Measurements from ENCODE around the gene MAMDC2. TPM values are rescaled to one million over a fixed set of nuclear protein-coding genes. Genes with fewer than 3 reads are reported as not detected.

MAMDC2 gene
- total RNA-seq, 1 donor from 2014 or later = 28.7 TPM

DNA sequence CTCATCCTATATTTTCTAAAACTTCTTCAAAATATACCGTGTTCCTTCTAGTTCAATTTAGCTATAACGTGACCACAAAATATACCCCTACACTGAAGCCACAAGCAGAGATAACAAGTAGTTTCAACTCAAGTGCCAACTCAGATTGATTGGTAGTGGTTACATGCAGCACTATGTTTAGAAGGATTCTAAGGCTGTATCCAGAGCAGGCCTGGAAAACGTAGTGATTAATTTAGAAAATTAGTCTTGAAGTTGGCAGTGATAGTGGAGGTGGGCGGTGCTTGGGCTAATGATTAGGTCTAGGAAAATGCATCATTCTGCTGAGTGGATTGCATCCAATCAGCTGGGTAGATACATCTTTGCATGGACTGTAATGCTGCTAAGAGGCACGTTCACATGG lies 61.5 kb downstream of the MAMDC2 start:
- no peak for DNase-seq (ENCODE audit: low spot score)
- Histone ChIP-seq H3K4me3 (no peak overlapping the region), H3K27ac (no peak overlapping the region), H3K9me3 (ENCODE audit: low read depth) (no peaks in the 10 kb centered on the region), H3F3A (ENCODE audit: low read depth) (peaks cover under 1% of the 10 kb centered on the region), H3K79me2 (ENCODE audit: low read depth) (no peaks in the 10 kb centered on the region), H3K4me2 (no peak overlapping the region), H4K20me1 (ENCODE audit: low read depth) (no peaks in the 10 kb centered on the region), H3K9ac (no peak overlapping the region), H3K27me3 (no peaks in the 10 kb centered on the region), H3K4me1 (peaks cover 4% of the 10 kb centered on the region), H2AFZ (replicated peaks) (no peak overlapping the region), H3K36me3 (no peaks in the 10 kb centered on the region)
- Mint-ChIP-seq H3K9me3 (no peaks in the 10 kb centered on the region), H3K4me1 (peaks cover under 1% of the 10 kb centered on the region), H3K4me3 (no peak overlapping the region), H3K27ac (no peak overlapping the region), H3K36me3 (no peaks in the 10 kb centered on the region), H3K27me3 (ENCODE audit: insufficient read depth, low read depth) (peaks cover 2% of the 10 kb centered on the region)
- TF ChIP-seq EZH2phosphoT487 (IDR thresholded peaks at IDR 0.05) = no peak

- no peaks in the 10 kb centered on the region for H3K79me2 ChIP-seq (ENCODE audit: low read depth)
- no peaks in the 10 kb centered on the region for H3K9me3 ChIP-seq (ENCODE audit: low read depth)
- Mint-ChIP-seq H3K27me3 (ENCODE audit: insufficient read depth, low read depth) (peaks cover 3% of the 10 kb centered on the region), H3K36me3 (no peaks in the 10 kb centered on the region), H3K9me3 (no peaks in the 10 kb centered on the region), H3K4me3 (no peak overlapping the region), H3K4me1 (peaks cover 7% of the 10 kb centered on the region), H3K27ac (no peak overlapping the region)
- no peak overlapping the region for H2AFZ ChIP-seq (replicated peaks)
- no peak overlapping the region for H3K9ac ChIP-seq
- H3K36me3 ChIP-seq = no peaks in the 10 kb centered on the region
- no peak overlapping the region for H3K4me2 ChIP-seq
- H3F3A ChIP-seq (ENCODE audit: low read depth) = peaks cover 8% of the 10 kb centered on the region
- TF ChIP-seq EZH2phosphoT487 (IDR thresholded peaks at IDR 0.05) = no peak
- no peak for TF ChIP-seq EZH2 (IDR thresholded peaks at IDR 0.05)
- TF ChIP-seq, protein P1, sequence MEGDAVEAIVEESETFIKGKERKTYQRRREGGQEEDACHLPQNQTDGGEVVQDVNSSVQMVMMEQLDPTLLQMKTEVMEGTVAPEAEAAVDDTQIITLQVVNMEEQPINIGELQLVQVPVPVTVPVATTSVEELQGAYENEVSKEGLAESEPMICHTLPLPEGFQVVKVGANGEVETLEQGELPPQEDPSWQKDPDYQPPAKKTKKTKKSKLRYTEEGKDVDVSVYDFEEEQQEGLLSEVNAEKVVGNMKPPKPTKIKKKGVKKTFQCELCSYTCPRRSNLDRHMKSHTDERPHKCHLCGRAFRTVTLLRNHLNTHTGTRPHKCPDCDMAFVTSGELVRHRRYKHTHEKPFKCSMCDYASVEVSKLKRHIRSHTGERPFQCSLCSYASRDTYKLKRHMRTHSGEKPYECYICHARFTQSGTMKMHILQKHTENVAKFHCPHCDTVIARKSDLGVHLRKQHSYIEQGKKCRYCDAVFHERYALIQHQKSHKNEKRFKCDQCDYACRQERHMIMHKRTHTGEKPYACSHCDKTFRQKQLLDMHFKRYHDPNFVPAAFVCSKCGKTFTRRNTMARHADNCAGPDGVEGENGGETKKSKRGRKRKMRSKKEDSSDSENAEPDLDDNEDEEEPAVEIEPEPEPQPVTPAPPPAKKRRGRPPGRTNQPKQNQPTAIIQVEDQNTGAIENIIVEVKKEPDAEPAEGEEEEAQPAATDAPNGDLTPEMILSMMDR (IDR thresholded peaks at IDR 0.05) = no peak
- DNase-seq (ENCODE audit: low spot score) = no peak
- H3K4me3 ChIP-seq = no peak overlapping the region
- H3K4me1 ChIP-seq = peaks cover 9% of the 10 kb centered on the region
- no peak overlapping the region for H3K27ac ChIP-seq
- no peaks in the 10 kb centered on the region for H3K27me3 ChIP-seq
- no peaks in the 10 kb centered on the region for H4K20me1 ChIP-seq (ENCODE audit: low read depth)
Observed at GRCh38 chr9:70106571-70106970, 62.9 kb downstream of the MAMDC2 start.

GRCh38 chr9:70107558-70107957 lies 63.9 kb downstream of the MAMDC2 start:
- Histone ChIP-seq H3K9me3 (ENCODE audit: low read depth) (no peaks in the 10 kb centered on the region), H2AFZ (replicated peaks) (no peak overlapping the region), H3F3A (ENCODE audit: low read depth) (peaks cover 8% of the 10 kb centered on the region), H4K20me1 (ENCODE audit: low read depth) (no peaks in the 10 kb centered on the region), H3K4me1 (peaks cover 9% of the 10 kb centered on the region), H3K27me3 (no peaks in the 10 kb centered on the region), H3K4me2 (no peak overlapping the region), H3K9ac (no peak overlapping the region), H3K79me2 (ENCODE audit: low read depth) (no peaks in the 10 kb centered on the region), H3K36me3 (no peaks in the 10 kb centered on the region), H3K4me3 (no peak overlapping the region), H3K27ac (no peak overlapping the region)
- peaks cover 4% of the 10 kb centered on the region for H3K27me3 Mint-ChIP-seq (ENCODE audit: insufficient read depth, low read depth)
- DNase-seq (ENCODE audit: low spot score) = no peak
- H3K4me3 Mint-ChIP-seq = no peak overlapping the region
- TF ChIP-seq EZH2 (IDR thresholded peaks at IDR 0.05) (no peak), EZH2phosphoT487 (IDR thresholded peaks at IDR 0.05) (no peak)
- TF ChIP-seq, protein P1 (IDR thresholded peaks at IDR 0.05) = no peak
- H3K36me3 Mint-ChIP-seq = no peaks in the 10 kb centered on the region
- H3K4me1 Mint-ChIP-seq = peaks cover 7% of the 10 kb centered on the region
- no peaks in the 10 kb centered on the region for H3K9me3 Mint-ChIP-seq
- H3K27ac Mint-ChIP-seq = no peak overlapping the region

GRCh38 chr9:70108181-70108580 lies 64.5 kb downstream of the MAMDC2 start:
- Mint-ChIP-seq H3K9me3 (no peaks in the 10 kb centered on the region), H3K27ac (no peak overlapping the region), H3K27me3 (ENCODE audit: insufficient read depth, low read depth) (peaks cover 4% of the 10 kb centered on the region)

More at GRCh38 chr9:70108181-70108580, 64.5 kb downstream of the MAMDC2 start:
- Histone ChIP-seq H3F3A (ENCODE audit: low read depth) (peaks cover 8% of the 10 kb centered on the region), H3K36me3 (no peaks in the 10 kb centered on the region), H3K9me3 (ENCODE audit: low read depth) (no peaks in the 10 kb centered on the region), H3K79me2 (ENCODE audit: low read depth) (no peaks in the 10 kb centered on the region), H3K27me3 (no peaks in the 10 kb centered on the region), H3K4me2 (no peak overlapping the region), H3K4me1 (peaks cover 9% of the 10 kb centered on the region), H3K27ac (no peak overlapping the region), H2AFZ (replicated peaks) (no peak overlapping the region), H4K20me1 (ENCODE audit: low read depth) (no peaks in the 10 kb centered on the region), H3K4me3 (no peak overlapping the region), H3K9ac (no peak overlapping the region)
- H3K4me1 Mint-ChIP-seq = peaks cover 7% of the 10 kb centered on the region
- DNase-seq (ENCODE audit: low spot score) = no peak
- no peak overlapping the region for H3K4me3 Mint-ChIP-seq
- TF ChIP-seq EZH2phosphoT487 (IDR thresholded peaks at IDR 0.05) (no peak), EZH2 (IDR thresholded peaks at IDR 0.05) (no peak)
- TF ChIP-seq, protein P1 (IDR thresholded peaks at IDR 0.05) = no peak
- H3K36me3 Mint-ChIP-seq = no peaks in the 10 kb centered on the region
